CD4-positive, alpha-beta T cell treated with Interferon alpha-2 for 1 hour (primary cell): ENCODE results near the gene SLC28A1.

ENCODE experiments used
- DNase-seq, 2 donors: peaks; one replicate each; pipeline ENCODE4 v3.0.0-alpha.2; 2020 to 2022

Gene SLC28A1

DNA sequence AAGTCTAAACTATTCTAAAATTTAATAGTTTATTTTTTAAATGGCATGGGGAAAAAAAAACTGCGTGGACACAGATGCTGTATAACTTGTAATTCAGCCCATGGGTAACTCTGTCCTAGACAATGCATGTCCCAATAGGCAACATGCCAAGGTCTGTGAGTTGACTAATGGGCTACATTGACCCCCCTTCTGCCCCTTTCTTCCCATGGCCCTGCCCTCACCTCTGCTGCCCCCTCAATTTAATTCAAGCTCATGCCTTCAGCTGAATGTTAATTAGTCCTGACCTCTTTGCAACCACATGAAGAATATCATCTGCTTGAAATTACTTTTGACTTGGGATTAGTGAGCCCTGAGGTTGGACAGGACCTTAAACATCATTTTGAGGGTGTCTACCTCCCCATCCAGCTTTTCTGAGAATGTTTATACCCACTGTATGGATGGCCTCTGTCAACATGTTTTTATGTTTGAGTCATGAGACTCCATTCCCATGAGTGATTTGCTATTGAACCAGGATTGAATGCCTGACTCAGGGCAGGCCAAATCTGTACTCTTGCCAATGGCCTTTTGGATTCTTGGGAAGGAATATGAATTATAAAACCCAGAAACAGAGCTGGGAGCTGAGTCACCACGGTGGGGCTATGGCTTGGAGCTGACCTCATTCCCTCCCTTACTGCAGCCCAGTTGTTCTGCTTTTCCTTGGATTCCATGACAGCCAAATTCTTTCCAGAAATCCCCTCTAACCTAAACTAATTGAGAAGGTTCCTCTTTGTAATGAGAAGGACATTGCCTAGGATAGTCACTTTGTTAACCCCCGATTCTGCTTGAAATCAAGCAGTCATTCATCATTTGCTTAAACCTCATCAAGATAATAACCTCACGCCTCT lies 63.7 kb downstream of the SLC28A1 start:
- no peak for DNase-seq

GRCh38 chr15:84949043-84949442 lies 64.6 kb downstream of the SLC28A1 start:
- no peak for DNase-seq

- DNase-seq, result no peak
These were observed 65.5 kb downstream of the SLC28A1 start for GRCh38 chr15:84949845-84950569.

DNA sequence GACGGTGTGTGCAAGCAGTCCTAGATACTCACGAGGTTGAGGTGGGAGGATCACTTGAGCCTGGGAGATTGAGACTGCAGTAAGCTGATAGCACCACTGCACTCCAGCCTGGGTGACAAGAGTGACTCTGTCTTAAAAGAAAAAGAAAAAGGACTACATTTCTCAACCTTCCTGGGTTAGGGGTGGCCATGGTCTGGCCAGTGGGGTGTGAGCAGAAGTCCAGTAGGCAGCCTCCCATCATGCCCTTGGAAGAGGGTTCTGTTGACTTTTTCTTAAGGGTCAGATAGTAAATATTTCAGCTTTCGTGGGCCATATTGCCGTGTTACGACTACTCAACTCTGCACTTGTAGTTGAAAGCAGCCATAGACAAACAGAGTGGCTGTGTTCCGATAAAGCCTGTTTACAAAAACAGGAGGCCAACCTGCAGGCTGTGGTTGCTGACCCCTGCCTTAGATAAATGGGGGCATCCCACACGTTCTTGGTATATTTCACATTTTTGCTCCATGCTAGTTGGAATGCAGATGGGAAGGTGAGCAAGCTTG lies 66.2 kb downstream of the SLC28A1 start:
- DNase-seq, result no peak

DNA sequence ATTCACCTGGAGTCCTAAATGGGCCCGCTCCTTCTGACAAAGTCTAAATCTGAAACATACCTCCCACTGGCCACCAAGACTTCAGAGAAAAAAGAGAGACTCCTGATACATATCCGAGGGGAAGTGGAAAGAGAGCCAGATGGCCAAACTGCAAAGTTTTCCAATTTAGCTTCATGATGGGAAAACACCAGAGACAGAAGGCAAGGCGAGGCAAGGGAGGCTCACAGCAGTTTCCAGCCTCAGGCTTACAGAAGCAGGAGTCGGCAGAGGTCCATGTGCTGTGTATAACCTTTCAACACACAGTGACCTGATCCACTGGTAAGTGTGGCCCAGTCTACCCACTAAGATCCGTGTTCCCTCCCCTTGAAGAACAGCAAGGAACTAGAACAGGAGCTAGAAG lies 67.3 kb downstream of the SLC28A1 start:
- no peak for DNase-seq

- no peak for DNase-seq
These were observed 68.7 kb downstream of the SLC28A1 start for GRCh38 chr15:84953136-84953535.

DNA sequence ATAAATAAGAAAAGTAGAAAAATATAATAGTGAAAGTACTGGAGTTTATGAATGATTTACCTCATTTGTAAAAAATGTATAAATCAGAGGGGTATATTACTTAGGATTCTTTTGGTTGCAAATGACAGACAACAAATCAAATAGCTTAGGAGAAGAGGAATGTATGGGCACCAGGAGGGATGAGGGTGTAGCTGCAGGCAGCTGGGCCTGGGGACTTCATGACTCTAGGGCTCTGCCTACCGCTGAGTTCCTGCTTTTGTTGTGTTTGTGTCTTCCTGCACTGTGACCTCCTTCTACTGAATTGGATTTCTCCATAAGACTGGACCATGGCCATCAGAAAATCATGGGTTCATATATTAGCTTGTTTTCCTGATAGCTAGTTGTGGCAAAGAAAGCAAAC lies 69.3 kb downstream of the SLC28A1 start:
- DNase-seq, result no peak

DNA sequence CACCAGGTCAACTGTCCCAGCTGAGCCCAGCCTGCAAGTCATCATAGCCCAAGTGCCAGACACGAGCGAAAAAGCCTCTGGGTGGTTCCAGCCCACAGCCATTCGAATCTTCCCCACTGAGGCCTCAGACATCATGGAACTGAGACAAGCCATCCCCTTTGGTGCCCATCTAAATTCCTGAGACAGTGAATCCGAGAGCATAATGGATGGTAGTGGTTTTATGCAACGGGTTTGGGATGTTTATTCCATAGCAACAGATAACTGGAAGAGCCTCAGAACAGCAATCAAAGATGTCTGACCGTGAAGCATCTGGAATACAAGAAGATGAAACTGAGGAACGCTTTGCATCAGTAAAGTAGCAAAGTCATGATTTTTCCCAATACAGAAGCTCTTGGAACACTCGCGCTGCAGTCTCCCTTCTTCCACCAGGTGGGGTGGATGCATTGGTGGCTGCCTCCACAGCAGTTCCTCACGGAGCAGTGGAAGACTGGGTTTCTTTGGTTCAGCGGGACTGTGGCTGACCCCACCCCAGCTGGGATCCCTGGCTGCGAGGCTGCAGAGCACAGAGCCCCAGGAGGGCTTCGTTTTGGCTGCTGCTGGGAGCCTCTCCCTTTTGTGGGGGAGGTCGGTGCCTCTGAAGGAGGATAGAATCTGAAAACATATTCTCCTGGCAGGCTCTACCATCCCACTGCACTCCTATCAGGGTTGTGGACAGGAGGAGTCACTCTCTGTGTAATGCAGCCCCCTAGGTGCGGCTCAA lies 70.8 kb downstream of the SLC28A1 start:
- peak; percentile 39 to 52 for DNase-seq

GRCh38 chr15:84956199-84956598 lies 71.7 kb downstream of the SLC28A1 start:
- no peak for DNase-seq

DNA sequence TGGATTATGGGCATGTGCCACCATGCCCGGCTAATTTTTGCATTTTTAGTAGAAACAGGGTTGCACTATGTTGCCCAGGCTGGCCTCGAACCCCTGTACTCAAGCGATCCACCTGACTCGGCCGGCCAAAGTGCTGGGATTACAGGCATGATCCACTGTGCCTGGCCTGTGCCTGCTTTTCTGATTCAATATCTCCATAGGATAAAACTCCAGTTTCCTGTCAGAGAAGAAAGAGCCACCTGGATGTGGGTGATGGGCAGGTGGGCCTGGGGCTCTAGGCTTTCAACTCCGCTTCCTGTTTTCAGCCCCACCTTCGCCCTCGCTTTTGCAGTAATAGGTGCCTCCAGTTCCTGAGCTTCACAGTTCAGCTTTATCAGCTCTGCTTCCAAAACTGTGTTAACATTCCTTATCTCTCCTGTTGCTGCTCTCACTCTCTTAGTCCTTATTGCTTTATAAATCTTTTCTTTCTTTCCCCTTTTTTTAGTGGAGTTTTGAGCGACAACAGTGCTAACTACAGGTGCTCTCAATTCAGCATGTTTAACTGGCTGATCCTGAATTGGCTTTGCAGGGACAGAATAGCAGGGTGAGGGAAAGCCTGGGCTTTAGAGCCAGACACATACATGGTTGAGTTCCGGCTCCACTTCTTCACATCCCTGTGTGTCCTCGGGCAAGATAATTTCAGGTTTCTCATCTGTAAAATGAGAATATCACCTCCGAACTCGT lies 76.1 kb downstream of the SLC28A1 start:
- DNase-seq, result no peak

- no peak for DNase-seq
These were observed 76.6 kb downstream of the SLC28A1 start for GRCh38 chr15:84961114-84961452.

- no peak for DNase-seq
These were observed 77.2 kb downstream of the SLC28A1 start for GRCh38 chr15:84961707-84962106.

- no peak for DNase-seq
These were observed 78.5 kb downstream of the SLC28A1 start for GRCh38 chr15:84962955-84963354.

DNA sequence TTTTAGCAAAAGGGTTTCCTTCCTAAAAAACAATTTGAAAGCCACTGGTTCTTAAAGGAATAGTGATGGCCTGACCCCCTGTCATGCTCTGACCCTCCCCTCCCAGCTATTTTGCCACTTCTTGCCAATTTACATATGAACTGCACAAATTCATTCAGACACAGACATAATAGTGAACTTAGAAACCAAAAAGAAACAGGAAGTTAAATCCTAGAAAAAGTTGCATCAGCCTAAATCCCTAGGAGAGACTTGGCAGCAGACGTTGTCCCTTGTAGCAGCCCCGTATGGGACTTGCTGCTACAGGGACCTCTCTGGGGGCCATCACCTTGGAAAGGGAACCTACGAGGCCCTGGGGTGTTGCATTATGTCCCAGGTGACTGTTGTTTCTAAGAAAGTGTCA lies 82.9 kb downstream of the SLC28A1 start:
- DNase-seq, result no peak

DNA sequence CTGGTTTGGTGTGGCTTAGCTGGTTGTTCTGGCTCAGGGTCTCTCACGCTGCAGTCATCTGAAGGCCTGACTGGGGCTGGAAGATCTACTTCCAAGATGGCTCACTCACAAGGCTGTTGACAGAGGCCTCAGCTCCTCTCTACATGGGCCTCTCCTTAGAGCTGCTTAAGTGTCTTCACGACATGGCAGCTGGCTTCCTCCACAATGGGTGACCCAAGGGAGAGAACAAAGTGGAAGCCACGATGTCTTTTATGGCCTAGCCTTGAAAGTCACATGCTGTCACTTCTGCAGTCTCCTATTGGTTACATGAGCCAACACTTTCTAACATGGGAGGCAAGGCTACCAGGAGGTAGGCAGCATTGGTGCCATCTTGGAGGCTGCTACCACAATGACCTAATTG lies 83.8 kb downstream of the SLC28A1 start:
- no peak for DNase-seq

DNA sequence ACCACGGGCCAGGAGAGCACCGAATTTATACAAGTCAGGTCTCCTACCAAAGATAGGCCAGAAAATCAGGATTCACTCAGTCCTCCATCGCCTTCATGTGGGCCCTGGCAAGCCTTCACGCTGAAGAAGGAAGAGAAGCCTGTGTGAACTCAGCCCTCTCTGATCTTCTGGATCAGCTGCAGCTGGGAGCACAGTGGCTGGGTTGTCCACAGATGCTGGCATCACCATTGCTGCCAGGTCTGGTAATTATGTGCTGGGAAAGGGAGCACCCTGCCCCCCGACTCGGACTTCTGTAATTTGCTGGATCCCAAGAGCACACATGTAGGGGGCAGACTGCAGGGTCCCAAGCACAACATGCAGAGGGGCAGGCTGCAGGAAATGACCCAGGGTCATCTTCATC lies 84.8 kb downstream of the SLC28A1 start:
- no peak for DNase-seq

- DNase-seq, result no peak
These were observed 86.4 kb downstream of the SLC28A1 start for GRCh38 chr15:84970843-84971242.

DNA sequence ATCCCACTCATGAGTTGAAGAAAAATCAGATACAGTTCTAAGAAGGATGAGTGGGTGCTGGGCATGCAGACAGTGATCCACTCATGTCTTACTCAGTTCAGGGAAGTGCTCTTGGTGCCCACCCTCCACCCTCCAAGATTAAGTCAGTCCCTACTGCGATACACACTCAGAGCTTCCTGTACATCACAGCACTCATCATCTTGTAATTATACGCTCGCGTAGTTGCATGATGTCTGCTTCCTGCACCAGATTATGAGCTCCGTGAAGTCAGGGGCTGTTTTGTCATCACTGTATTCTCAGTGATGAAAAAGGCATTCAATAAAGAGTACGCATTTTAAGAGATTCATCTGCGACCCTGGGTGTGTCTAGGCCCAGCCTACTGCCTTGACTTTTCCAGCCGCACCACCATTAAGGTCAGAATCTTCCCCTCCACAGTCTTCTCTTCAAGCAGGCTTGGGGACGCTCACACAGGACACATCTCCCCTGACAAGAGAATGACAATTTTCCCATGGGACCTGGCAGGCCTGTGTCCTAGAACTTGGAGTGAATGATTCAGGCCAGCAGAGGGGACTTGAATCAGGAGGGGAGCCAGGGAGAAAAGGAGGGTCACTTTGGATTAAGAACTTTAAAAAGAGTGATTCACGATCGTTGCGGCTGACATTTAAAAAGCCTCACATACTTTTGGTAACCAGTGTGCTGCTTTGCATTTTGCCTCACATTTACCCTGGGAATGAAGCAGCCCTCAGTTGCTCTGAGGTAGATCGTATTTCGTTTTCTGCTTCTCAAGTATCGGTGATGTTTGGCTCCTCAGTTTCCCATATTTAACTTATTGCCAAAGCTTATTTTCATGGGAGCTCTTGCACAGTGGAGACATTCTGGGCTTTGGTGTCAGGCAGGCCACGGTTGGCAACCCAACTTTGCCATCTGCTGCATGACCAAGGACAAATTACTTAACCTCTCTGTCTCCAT lies 89.3 kb downstream of the SLC28A1 start:
- no peak for DNase-seq

GRCh38 chr15:84975871-84976351 lies 91.4 kb downstream of the SLC28A1 start:
- no peak for DNase-seq

DNA sequence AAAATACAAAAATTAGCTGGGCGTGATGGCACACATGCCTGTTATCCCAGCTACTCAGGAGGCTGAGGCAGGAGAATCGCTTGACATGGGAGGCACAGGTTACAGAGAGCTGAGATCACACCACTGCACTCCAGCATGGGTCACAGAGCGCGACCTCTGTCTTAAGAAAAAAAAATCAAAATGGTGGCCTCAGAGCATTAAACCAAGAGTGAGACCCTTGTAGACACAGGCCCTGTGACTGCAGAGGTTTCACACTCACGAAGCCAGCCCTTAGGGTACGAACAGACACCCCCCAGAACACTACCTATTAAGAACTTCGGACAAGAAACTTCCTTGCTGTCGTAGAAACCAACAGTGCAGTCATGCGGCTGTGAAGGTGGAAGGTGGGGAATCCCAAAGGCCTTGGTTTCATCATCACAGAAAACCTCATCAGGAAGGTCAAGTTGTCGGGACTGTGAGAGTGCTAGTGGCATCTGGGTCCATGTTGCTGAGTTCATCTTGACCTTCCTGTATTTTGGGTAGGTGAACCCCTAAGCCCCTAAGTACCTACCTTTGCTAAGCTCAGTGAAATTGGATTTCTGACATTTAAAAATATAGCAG lies 92.4 kb downstream of the SLC28A1 start:
- no peak for DNase-seq

- DNase-seq, result no peak
These were observed 95.2 kb downstream of the SLC28A1 start for GRCh38 chr15:84979651-84980050.
